Colonic mucosa (tissue), 4 donors: ENCODE data around the gene SCML2. TPM values are rescaled to one million over a fixed set of nuclear protein-coding genes. Genes with fewer than 3 reads are reported as not detected.

Experiments
- DNase-seq: peaks from one replicate; pipeline ENCODE4 v3.0.0-alpha.2; 2020
- H3K27ac ChIP-seq: fragments of 200-600 bp; one replicate; pipeline ENCODE4 v1.8.0; 2021
- H3K27me3 ChIP-seq: fragments of 200-600 bp; one replicate; pipeline ENCODE4 v1.8.0; 2021
- H3K36me3 ChIP-seq: fragments of 200-600 bp; one replicate; pipeline ENCODE4 v1.8.0; 2021
- H3K4me1 ChIP-seq: fragments of 200-600 bp; one replicate; pipeline ENCODE4 v1.8.0; 2021; ENCODE audit warnings: mild to moderate bottlenecking
- H3K4me3 ChIP-seq: fragments of 200-600 bp; one replicate; pipeline ENCODE4 v1.8.0; 2021
- H3K9ac ChIP-seq, 2 donors: one replicate each; pipeline ENCODE4 v1.7.0; 2013; ENCODE audit warnings: control low read depth in 2 of 2, low read depth in 2 of 2, low read length in 2 of 2
- H3K9me3 ChIP-seq: fragments of 200-600 bp; one replicate; pipeline ENCODE4 v1.8.0; 2021
- CTCF ChIP-seq: fragments of 200-600 bp; IDR thresholded peaks from one replicate; pipeline ENCODE4 v1.8.0; 2022; ENCODE audit warnings: antibody characterized with exemption, mild to moderate bottlenecking
- intact Hi-C: fragments of 100-400 bp; cut with DNase I; formaldehyde crosslinking; loops from one replicate; pipeline ENCODE4 v1.14.1; 2022
- total RNA-seq, 2 donors: library from RNA; stranded (reverse); fragmentation: NEBNext Ultra II Directional in 1 of 2; extraction: Animal tissue kit (Norgen Biotek cat#: 25700) in 1 of 2; gene quantifications; one replicate each; pipeline ENCODE4 v1.2.1, GENCODE V29; 2021
- donor health status: healthy.
- donor health status: DM: no; HTN: no; CAD: no.
- donor health status: DM: no; HTN: no; CAD: no.

SCML2 gene
- total RNA-seq, 2 donors from 2014 or later: 1.2 to 2.5 TPM

DNA sequence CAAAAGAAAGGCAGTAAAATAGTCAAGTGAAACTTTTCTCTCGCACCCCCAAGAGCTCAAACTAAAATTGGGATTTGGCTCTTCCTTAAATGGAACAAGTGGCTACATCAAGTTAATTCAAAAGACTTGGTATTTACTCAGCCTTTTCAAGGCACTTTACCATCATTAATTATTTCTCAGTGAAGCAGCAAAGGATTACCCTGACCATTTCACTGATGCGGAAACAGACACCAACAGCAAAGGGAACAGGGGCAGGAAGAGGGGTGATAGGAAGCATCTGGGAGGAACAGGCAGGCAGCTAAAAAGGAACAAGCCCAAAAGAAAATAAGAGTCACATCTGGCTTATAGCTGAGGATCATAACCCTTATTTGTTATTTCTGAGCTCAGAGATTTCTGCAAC is 2.7 kb downstream of the SCML2 start:
- Histone ChIP-seq H3K27ac (no peak overlapping the region), H3K27me3 (peaks cover 5% of the 10 kb centered on the region), H3K36me3 (no peaks in the 10 kb centered on the region), H3K4me1 (no peaks in the 10 kb centered on the region), H3K4me3 (no peak overlapping the region), H3K9ac (no peak overlapping the region), H3K9me3 (no peaks in the 10 kb centered on the region)
- no peak for DNase-seq
- TF ChIP-seq CTCF: no peak
- intact Hi-C loops: no loop called here

DNA sequence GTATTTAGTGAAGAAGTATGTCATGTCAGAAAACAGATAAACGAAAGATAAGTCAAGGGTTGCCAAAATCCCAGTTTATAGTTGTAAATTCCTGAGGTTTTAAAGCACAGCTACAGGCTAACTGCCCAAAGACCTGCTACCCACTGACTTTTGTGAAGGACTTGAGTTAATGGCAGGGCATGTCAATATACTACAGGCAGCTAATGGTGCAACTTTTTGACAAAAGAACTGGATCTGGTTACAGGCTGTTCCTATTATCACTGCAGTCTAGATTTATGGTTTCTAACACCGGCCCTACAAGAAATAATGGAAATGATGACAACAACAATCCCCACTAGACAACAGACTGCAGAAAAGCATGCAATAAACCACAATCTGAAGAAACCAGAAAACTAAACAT is 6.4 kb downstream of the SCML2 start:
- intact Hi-C loops: no loop called here
- Histone ChIP-seq H3K9ac (no peak overlapping the region), H3K27me3 (no peaks in the 10 kb centered on the region), H3K4me3 (no peak overlapping the region), H3K36me3 (no peaks in the 10 kb centered on the region), H3K9me3 (no peaks in the 10 kb centered on the region), H3K4me1 (no peaks in the 10 kb centered on the region), H3K27ac (no peak overlapping the region)
- no peak for DNase-seq
- no peak for TF ChIP-seq CTCF

- DNase-seq: no peak
- intact Hi-C loops: no loop called here
- no peaks in the 10 kb centered on the region for H3K4me1 ChIP-seq
- H3K4me3 ChIP-seq: no peak overlapping the region
- H3K27ac ChIP-seq: no peak overlapping the region
- no peaks in the 10 kb centered on the region for H3K36me3 ChIP-seq
- no peaks in the 10 kb centered on the region for H3K27me3 ChIP-seq
- H3K9me3 ChIP-seq: no peaks in the 10 kb centered on the region
- no peak overlapping the region for H3K9ac ChIP-seq
- no peak for TF ChIP-seq CTCF
Observed at GRCh38 chrX:18309401-18309800, 45.1 kb downstream of the SCML2 start.

- H3K4me1 ChIP-seq: no peaks in the 10 kb centered on the region
- H3K36me3 ChIP-seq: no peaks in the 10 kb centered on the region
- no peak for TF ChIP-seq CTCF
- H3K27me3 ChIP-seq: no peaks in the 10 kb centered on the region
- H3K9me3 ChIP-seq: no peaks in the 10 kb centered on the region
- DNase-seq: no peak
- no peak overlapping the region for H3K4me3 ChIP-seq
- H3K27ac ChIP-seq: no peak overlapping the region
- no peak overlapping the region for H3K9ac ChIP-seq
- intact Hi-C loops: no loop called here
Observed at GRCh38 chrX:18297251-18297650, 57.2 kb downstream of the SCML2 start.

DNA sequence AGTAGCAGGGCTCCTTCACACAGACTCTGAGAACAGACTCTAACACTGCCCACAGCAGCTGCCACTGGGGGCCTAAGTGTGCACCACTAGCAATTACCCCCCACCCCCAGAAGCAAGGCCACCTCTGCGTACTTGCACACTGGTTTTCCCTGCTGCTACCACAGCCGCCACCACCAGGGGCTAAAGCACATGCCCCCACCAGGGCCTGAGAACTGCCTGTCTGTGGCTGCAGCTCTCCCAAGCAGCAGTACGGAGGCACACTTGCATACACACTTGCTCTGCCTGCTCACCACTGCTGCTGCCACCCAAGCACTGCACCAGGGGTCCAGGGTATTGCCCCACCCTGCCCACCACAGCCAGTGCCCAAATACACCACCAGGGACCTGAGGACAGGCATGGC is 59.6 kb downstream of the SCML2 start:
- Histone ChIP-seq H3K36me3 (no peaks in the 10 kb centered on the region), H3K9me3 (no peaks in the 10 kb centered on the region), H3K27ac (no peak overlapping the region), H3K4me3 (no peak overlapping the region), H3K4me1 (no peaks in the 10 kb centered on the region), H3K27me3 (no peaks in the 10 kb centered on the region), H3K9ac (no peak overlapping the region)
- intact Hi-C loops: no loop called here
- no peak for TF ChIP-seq CTCF
- no peak for DNase-seq

- H3K4me3 ChIP-seq: no peak overlapping the region
- intact Hi-C loops: no loop called here
- H3K4me1 ChIP-seq: no peaks in the 10 kb centered on the region
- no peaks in the 10 kb centered on the region for H3K36me3 ChIP-seq
- DNase-seq: no peak
- no peak for TF ChIP-seq CTCF
- no peak overlapping the region for H3K27ac ChIP-seq
- H3K9ac ChIP-seq: no peak overlapping the region
- no peaks in the 10 kb centered on the region for H3K27me3 ChIP-seq
- H3K9me3 ChIP-seq: no peaks in the 10 kb centered on the region
Observed at GRCh38 chrX:18291006-18291545, 63.4 kb downstream of the SCML2 start.
